Epithelial cell of proximal tubule (primary cell): Measurements from ENCODE around the gene PDGFD. TPM values are rescaled to one million over a fixed set of nuclear protein-coding genes. Genes with fewer than 3 reads are reported as not detected.

Source experiments
- DNase-seq: peaks from one replicate; pipeline ENCODE4 v3.0.0-alpha.2; 2011; ENCODE audit warnings: low read depth
- H3K4me3 ChIP-seq: 2 replicates; pipeline ENCODE4 v1.5.1; 2011; ENCODE audit warnings: low read depth, mild to moderate bottlenecking, low read length
- CTCF ChIP-seq: conservative IDR thresholded peaks from 2 replicates; pipeline ENCODE4 v1.5.1; 2012; ENCODE audit warnings: low read depth, mild to moderate bottlenecking, low read length
- total RNA-seq: library from RNA; depleted of rRNA; stranded (reverse); fragments of >200 nt; gene quantifications from 2 replicates; pipeline ENCODE4 v1.2.3, GENCODE V29; 2015

The PDGFD gene
- total RNA-seq, 1 donor from 2014 or later = 3.4 TPM

GRCh38 chr11:103920449-103920848 lies 243.5 kb downstream of the PDGFD start:
- no peak for DNase-seq
- no peak for TF ChIP-seq CTCF
- no peak overlapping the region for H3K4me3 ChIP-seq

- DNase-seq = no peak
- no peak for TF ChIP-seq CTCF
- no peak overlapping the region for H3K4me3 ChIP-seq
These were observed 253.2 kb downstream of the PDGFD start for GRCh38 chr11:103910721-103911120.

GRCh38 chr11:103907548-103908455 lies 256.1 kb downstream of the PDGFD start:
- TF ChIP-seq CTCF = no peak
- no peak for DNase-seq
- H3K4me3 ChIP-seq = no peak overlapping the region

- no peak for DNase-seq
- TF ChIP-seq CTCF = no peak
- H3K4me3 ChIP-seq = no peak overlapping the region
These were observed 256.8 kb downstream of the PDGFD start for GRCh38 chr11:103907136-103907535.

GRCh38 chr11:103906291-103906867 lies 257.6 kb downstream of the PDGFD start:
- no peak for DNase-seq
- TF ChIP-seq CTCF = no peak
- no peak overlapping the region for H3K4me3 ChIP-seq

- DNase-seq = no peak
- no peak overlapping the region for H3K4me3 ChIP-seq
- TF ChIP-seq CTCF = no peak
These were observed 259.7 kb downstream of the PDGFD start for GRCh38 chr11:103904324-103904667.
